Fibroblast of pulmonary artery (primary cell): ENCODE data around the gene UGT1A7.

Source experiments
- DNase-seq: peaks from one replicate; pipeline ENCODE4 v3.0.0-alpha.2; 2010; ENCODE audit warnings: low read depth
- H3K4me3 ChIP-seq: replicated peaks from 2 replicates; pipeline ENCODE4 v1.5.1; 2011; ENCODE audit warnings: low read depth, mild to moderate bottlenecking, control low read depth, low read length, moderate library complexity
- CTCF ChIP-seq: IDR thresholded peaks from 2 replicates; pipeline ENCODE4 v1.5.1; 2011; ENCODE audit warnings: mild to moderate bottlenecking, control low read depth, low read length, inconsistent platforms; ENCODE audit errors: missing control alignments

UGT1A7 gene

GRCh38 chr2:233680361-233681045, 1.2 kb upstream of the UGT1A7 start:
- TF ChIP-seq CTCF: no peak
- H3K4me3 ChIP-seq: no peak overlapping the region
- DNase-seq: no peak

DNA sequence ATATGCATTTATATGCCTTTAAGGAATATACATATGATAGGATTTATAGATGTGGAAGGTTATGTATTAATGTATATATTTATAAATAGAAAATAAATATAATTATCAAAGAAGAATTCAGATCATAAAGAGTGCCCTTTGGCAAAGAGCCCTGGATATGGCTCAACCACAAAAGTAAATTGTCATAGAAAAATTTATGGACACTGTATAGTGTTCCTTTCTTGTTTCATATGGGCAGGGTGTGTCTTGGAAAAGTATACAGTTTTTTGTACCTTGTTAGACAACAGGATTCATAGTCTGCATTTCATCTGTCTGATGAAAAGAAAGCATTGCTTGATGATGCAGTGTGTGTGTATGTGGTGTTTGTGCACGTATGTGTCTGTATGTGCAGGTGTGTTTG, 2.9 kb downstream of the UGT1A7 start:
- TF ChIP-seq CTCF: no peak
- DNase-seq: no peak

GRCh38 chr2:233686928-233687327, 5.2 kb downstream of the UGT1A7 start:
- no peak for TF ChIP-seq CTCF
- no peak overlapping the region for H3K4me3 ChIP-seq
- peak; percentile 29 for DNase-seq

More for the DNA sequence above, 2.9 kb downstream of the UGT1A7 start:
- no peak overlapping the region for H3K4me3 ChIP-seq

GRCh38 chr2:233688341-233688740, 6.6 kb downstream of the UGT1A7 start:
- H3K4me3 ChIP-seq: no peak overlapping the region
- TF ChIP-seq CTCF: no peak
- no peak for DNase-seq

DNA sequence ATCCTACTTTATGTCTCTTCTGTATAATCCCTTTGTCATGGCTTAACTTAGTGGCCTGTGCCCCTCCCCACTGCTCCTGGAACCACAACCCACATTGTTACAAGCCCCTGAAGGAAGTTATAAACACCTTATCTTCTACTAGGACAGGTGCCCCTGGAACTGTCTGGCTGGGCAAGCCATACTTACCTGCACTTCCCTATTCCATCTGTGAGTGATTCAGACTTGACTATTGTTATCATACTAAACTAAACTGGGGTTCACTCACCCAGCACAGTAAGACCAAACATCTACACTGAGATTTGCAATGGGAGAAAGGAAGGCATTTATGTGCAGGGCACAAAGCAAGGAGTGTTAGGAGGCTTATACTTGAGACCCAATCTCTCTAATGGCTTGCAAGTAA, 7.3 kb downstream of the UGT1A7 start:
- no peak for TF ChIP-seq CTCF
- DNase-seq: no peak

DNA sequence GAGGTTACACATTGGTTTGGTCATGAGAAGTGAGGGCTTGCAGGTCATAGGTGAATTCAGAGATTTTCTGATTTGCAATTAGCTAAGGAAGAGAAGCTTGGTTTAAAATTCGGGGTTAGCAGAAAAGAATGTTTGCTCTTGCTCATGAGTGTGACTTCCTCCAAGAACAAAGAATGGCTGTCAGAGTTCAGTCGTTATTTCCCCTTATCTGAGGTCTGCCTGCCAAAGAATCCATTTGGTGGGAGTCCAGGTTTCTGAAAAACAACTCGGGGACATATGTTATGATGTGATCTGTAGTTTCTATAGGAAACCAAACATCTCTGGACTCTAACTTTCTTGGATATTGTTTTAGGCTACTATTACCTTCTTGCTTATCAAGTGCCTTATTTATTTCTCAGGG, 7.8 kb downstream of the UGT1A7 start:
- H3K4me3 ChIP-seq: no peak overlapping the region
- DNase-seq: peak; percentile 82
- TF ChIP-seq CTCF: no peak

More for the DNA sequence above, 7.3 kb downstream of the UGT1A7 start:
- H3K4me3 ChIP-seq: no peak overlapping the region

DNA sequence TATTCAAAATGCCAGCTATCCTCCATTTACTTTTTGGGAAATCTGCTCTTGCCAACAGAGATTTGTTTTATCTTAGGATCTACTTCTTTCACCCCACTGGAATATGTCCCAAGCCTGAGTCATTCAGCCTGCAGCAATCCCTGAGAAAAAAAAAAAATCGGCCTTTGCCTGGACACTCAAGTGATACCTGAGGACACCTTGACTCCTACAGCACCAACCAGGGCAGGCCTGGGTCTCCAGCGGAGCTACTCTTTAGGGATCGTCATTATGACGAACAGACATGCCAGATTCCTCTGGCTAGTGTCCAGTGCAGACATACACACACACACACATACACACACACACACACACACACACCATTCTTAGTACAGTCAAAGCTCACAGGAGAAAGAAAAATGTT, 8.7 kb downstream of the UGT1A7 start:
- peak; percentile 56 for DNase-seq
- no peak for TF ChIP-seq CTCF
- H3K4me3 ChIP-seq: no peak overlapping the region
